GM23338 (cell line): Measurements from ENCODE around the gene CDAN1. TPM values are rescaled to one million over a fixed set of nuclear protein-coding genes. Genes with fewer than 3 reads are reported as not detected.

Source experiments
- ATAC-seq: fragments of 200-7000 bp; cut with Tn5 transposase; 3 replicates; pipeline ENCODE4 v1.9.1; 2020
- DNase-seq: peaks from one replicate; pipeline ENCODE4 v3.0.0-alpha.2; 2015; ENCODE audit warnings: low spot score
- H2AFZ ChIP-seq: fragments of 200-600 bp; sonication (generic); 2 replicates; pipeline ENCODE4 v1.8.0; 2016; ENCODE audit warnings: antibody characterized with exemption, mild to moderate bottlenecking, moderate library complexity
- H3F3A ChIP-seq: fragments of 200-600 bp; sonication (generic); replicated peaks from 2 replicates; pipeline ENCODE4 v1.8.0; 2017; ENCODE audit warnings: antibody characterized with exemption, mixed run types, low read depth
- H3K27ac ChIP-seq: fragments of 200-600 bp; sonication (generic); 2 replicates; pipeline ENCODE4 v1.6.1; 2016; ENCODE audit warnings: low read depth
- H3K27me3 ChIP-seq: fragments of 200-600 bp; sonication (generic); 2 replicates; pipeline ENCODE4 v1.8.0; 2016; ENCODE audit warnings: mild to moderate bottlenecking, mixed run types, moderate library complexity; ENCODE audit not compliant: insufficient read depth
- H3K36me3 ChIP-seq: fragments of 200-600 bp; sonication (generic); 2 replicates; pipeline ENCODE4 v1.8.0; 2016; ENCODE audit warnings: mild to moderate bottlenecking; ENCODE audit not compliant: insufficient read depth
- H3K4me1 ChIP-seq: fragments of 200-600 bp; sonication (generic); 2 replicates; pipeline ENCODE4 v1.8.0; 2016; ENCODE audit warnings: mild to moderate bottlenecking, moderate library complexity; ENCODE audit not compliant: insufficient read depth
- H3K4me2 ChIP-seq: fragments of 200-600 bp; sonication (generic); 2 replicates; pipeline ENCODE4 v1.7.1; 2017; ENCODE audit warnings: mixed run types
- H3K4me3 ChIP-seq: fragments of 200-600 bp; sonication (generic); 2 replicates; pipeline ENCODE4 v1.6.1; 2016; ENCODE audit warnings: mixed run types
- H3K79me2 ChIP-seq: fragments of 200-600 bp; sonication (generic); replicated peaks from 2 replicates; pipeline ENCODE4 v1.8.0; 2017; ENCODE audit warnings: mild to moderate bottlenecking; ENCODE audit not compliant: insufficient read depth
- H3K9me2 ChIP-seq: fragments of 200-600 bp; sonication (generic); 2 replicates; pipeline ENCODE4 v1.8.0; 2017; ENCODE audit not compliant: insufficient read depth
- H4K20me1 ChIP-seq: fragments of 200-600 bp; sonication (generic); replicated peaks from 2 replicates; pipeline ENCODE4 v1.8.0; 2017; ENCODE audit warnings: mild to moderate bottlenecking; ENCODE audit not compliant: insufficient read depth
- H3K27ac Mint-ChIP-seq: 2 replicates; pipeline ENCODE4 v1.8.0; 2020; ENCODE audit warnings: inconsistent platforms, mild to moderate bottlenecking, moderate library complexity, mixed read lengths
- H3K27me3 Mint-ChIP-seq: 3 replicates; pipeline ENCODE4 v1.8.0; 2022; ENCODE audit warnings: low read depth, mild to moderate bottlenecking, moderate library complexity, mixed read lengths, inconsistent platforms; ENCODE audit not compliant: insufficient read depth, poor library complexity
- H3K36me3 Mint-ChIP-seq: 3 replicates; pipeline ENCODE4 v1.8.0; 2021; ENCODE audit warnings: low read depth, mild to moderate bottlenecking, inconsistent platforms, moderate library complexity, mixed read lengths
- H3K4me1 Mint-ChIP-seq: 3 replicates; pipeline ENCODE4 v1.8.0; 2020; ENCODE audit warnings: mild to moderate bottlenecking, inconsistent platforms, mixed read lengths
- H3K4me3 Mint-ChIP-seq: 3 replicates; pipeline ENCODE4 v1.8.0; 2021; ENCODE audit warnings: moderate library complexity, mild to moderate bottlenecking, inconsistent platforms, mixed read lengths
- H3K9me3 Mint-ChIP-seq: 3 replicates; pipeline ENCODE4 v1.8.0; 2020; ENCODE audit warnings: moderate library complexity, mild to moderate bottlenecking, inconsistent platforms, mixed read lengths
- CREB1 ChIP-seq: fragments of 250-450 bp; sonication (Bioruptor Pico); IDR thresholded peaks from 2 replicates; pipeline ENCODE4 v1.5.0; 2020; ENCODE audit warnings: low read depth, mild to moderate bottlenecking, moderate library complexity
- CTCF ChIP-seq, 2 experiments: fragments of 200-600 bp in 1 of 2; sonication (generic) in 1 of 2; conservative IDR thresholded peaks; 2 replicates each; pipeline versions ENCODE4 v1.5.1 to v1.6.1; 2016 to 2017; ENCODE audit warnings: antibody characterized with exemption in 2 of 2, low read depth in 2 of 2, mild to moderate bottlenecking in 2 of 2, moderate library complexity in 1 of 2
- ETS1 ChIP-seq: IDR thresholded peaks from 2 replicates; pipeline ENCODE4 v1.6.1; 2016; ENCODE audit warnings: antibody characterized with exemption
- EZH2 ChIP-seq: fragments of 200-600 bp; sonication (generic); IDR thresholded peaks from one replicate; pipeline ENCODE4 v1.8.0; 2017; ENCODE audit warnings: antibody characterized with exemption, mild to moderate bottlenecking, low read depth; ENCODE audit not compliant: unreplicated experiment
- EZH2phosphoT487 ChIP-seq: fragments of 200-600 bp; sonication (generic); IDR thresholded peaks from one replicate; pipeline ENCODE4 v1.8.1; 2018; ENCODE audit warnings: antibody characterized with exemption; ENCODE audit not compliant: unreplicated experiment
- JUNB ChIP-seq: IDR thresholded peaks from one replicate; pipeline ENCODE4 v1.6.1; 2016; ENCODE audit warnings: antibody characterized with exemption; ENCODE audit not compliant: unreplicated experiment
- NANOG ChIP-seq: IDR thresholded peaks from 2 replicates; pipeline ENCODE4 v1.6.1; 2016; ENCODE audit warnings: antibody characterized with exemption, borderline replicate concordance
- POLR2AphosphoS5 ChIP-seq: IDR thresholded peaks from 2 replicates; pipeline ENCODE4 v1.6.1; 2016; ENCODE audit warnings: antibody characterized with exemption, low read depth
- REST ChIP-seq: IDR thresholded peaks from one replicate; pipeline ENCODE4 v1.6.1; 2018; ENCODE audit warnings: antibody characterized with exemption; ENCODE audit not compliant: unreplicated experiment
- STAT1 ChIP-seq: IDR thresholded peaks from one replicate; pipeline ENCODE4 v1.6.1; 2016; ENCODE audit warnings: antibody characterized with exemption; ENCODE audit not compliant: unreplicated experiment
- ZNF114 ChIP-seq: fragments of 250-450 bp; sonication (Bioruptor Pico); IDR thresholded peaks from 2 replicates; pipeline ENCODE4 v1.5.0; 2020; ENCODE audit warnings: mild to moderate bottlenecking, moderate library complexity
- ZNF331 ChIP-seq: fragments of 250-450 bp; sonication (Bioruptor Pico); IDR thresholded peaks from 2 replicates; pipeline ENCODE4 v1.5.0; 2020; ENCODE audit warnings: low read depth, mild to moderate bottlenecking, moderate library complexity
- ZNF462 ChIP-seq: fragments of 250-450 bp; sonication (Bioruptor Pico); IDR thresholded peaks from 2 replicates; pipeline ENCODE4 v1.5.0; 2020; ENCODE audit warnings: mild to moderate bottlenecking, moderate library complexity
- polyA plus RNA-seq: library from polyadenylated mRNA; unstranded; fragments of >200 nt; fragmentation: Nextera tagmentation; extraction: Ambion mirVana; gene quantifications from 2 replicates; pipeline ENCODE4 v1.2.1, GENCODE V29; 2016
- total RNA-seq: library from RNA; depleted of rRNA; stranded (reverse); fragments of >200 nt; shearing (Covaris generic); gene quantifications from 2 replicates; pipeline ENCODE4 v1.2.3, GENCODE V29; 2014

CDAN1 gene
- total and polyA plus RNA-seq, 2 experiments from 2014 or later, result 6.0 to 14.7 TPM

- H3K27ac Mint-ChIP-seq, result no peak overlapping the region
- TF ChIP-seq EZH2, result no peak
- TF ChIP-seq CREB1 (CRISPR knock-in tag), result no peak
- no peak for TF ChIP-seq EZH2phosphoT487
- no peak for TF ChIP-seq ETS1
- no peak for TF ChIP-seq ZNF114
- TF ChIP-seq NANOG, result no peak
- no peak for TF ChIP-seq CTCF (conservative IDR thresholded peaks at IDR 0.05; ENCODE audit: low read depth in 2 of 2)
- no peak for TF ChIP-seq REST
- no peak for TF ChIP-seq POLR2AphosphoS5
- TF ChIP-seq ZNF462 (CRISPR knock-in tag), result no peak
- no peak for TF ChIP-seq JUNB
- TF ChIP-seq ZNF331, result no peak
- TF ChIP-seq STAT1, result no peak
- peaks cover 8% of the 10 kb centered on the region for H3K27me3 Mint-ChIP-seq
- no peak overlapping the region for H2AFZ ChIP-seq
- no peak overlapping the region for H3K27ac ChIP-seq
- 0 out of 2 replicates have a peak, but pooled peaks cover 6% of the 10 kb centered on the region for H3K9me2 ChIP-seq
- H3K79me2 ChIP-seq, result no peaks in the 10 kb centered on the region
- H3K4me1 Mint-ChIP-seq, result no peaks in the 10 kb centered on the region
- no peaks in the 10 kb centered on the region for H3K36me3 ChIP-seq
- no peaks in the 10 kb centered on the region; the same call in 2 of the 3 replicates for H3K9me3 Mint-ChIP-seq
- H3K4me3 ChIP-seq, result no peak overlapping the region
- no peak overlapping the region for H3K4me2 ChIP-seq
- no peaks in the 10 kb centered on the region for H4K20me1 ChIP-seq
- no peak overlapping the region for H3K4me3 Mint-ChIP-seq
- ATAC-seq (no peak), DNase-seq (no peak)
- H3K36me3 Mint-ChIP-seq, result peaks cover 8% of the 10 kb centered on the region; the same call in 2 of the 3 replicates
- H3F3A ChIP-seq, result no peaks in the 10 kb centered on the region
- H3K27me3 ChIP-seq, result no peaks in the 10 kb centered on the region
- H3K4me1 ChIP-seq, result no peaks in the 10 kb centered on the region
Measured at GRCh38 chr15:42696626-42697025, 40.3 kb downstream of the CDAN1 start.
